ENCODE results near the gene SLC2A6.

SLC2A6 gene

DNA sequence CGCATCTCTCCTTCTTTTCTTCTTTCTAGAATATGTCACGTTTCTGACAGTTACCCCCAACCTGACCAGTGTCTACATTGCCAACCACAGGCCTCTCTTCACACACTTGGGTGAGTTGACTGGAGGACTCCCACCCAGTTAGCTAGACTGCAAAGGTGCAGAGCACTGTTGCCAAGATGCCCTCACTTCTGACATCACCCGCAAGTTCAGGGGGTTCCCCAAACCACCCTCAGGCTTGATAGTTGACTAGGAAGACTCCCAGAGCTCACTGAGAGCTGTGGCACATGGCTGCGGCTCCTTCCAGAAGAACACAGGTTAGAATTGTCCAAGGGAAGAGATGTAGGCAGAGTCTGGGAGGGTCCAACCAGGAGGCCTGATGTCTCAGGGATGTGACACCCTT, 39.6 kb downstream of the SLC2A6 start:
- DNase-seq (ENCODE audit: low spot score in 2 of 2), result no peak

GRCh38 chr9:133437753-133438531, 41.0 kb downstream of the SLC2A6 start:
- DNase-seq (ENCODE audit: low spot score in 2 of 2), result no peak
- Mint-ChIP-seq H3K36me3 (ENCODE audit: insufficient read depth) (peaks cover 2% of the 10 kb centered on the region), H3K4me3 (no peak overlapping the region), H3K27ac (ENCODE audit: low read depth) (no peak overlapping the region), H3K27me3 (no peaks in the 10 kb centered on the region), H3K4me1 (no peaks in the 10 kb centered on the region), H3K9me3 (no peaks in the 10 kb centered on the region)
- ATAC-seq (replicated peaks; ENCODE audit: extremely low read depth, poor library complexity, severe bottlenecking), result no peak

More for the DNA sequence above, 39.6 kb downstream of the SLC2A6 start:
- H3K27me3 Mint-ChIP-seq, result no peaks in the 10 kb centered on the region
- H3K36me3 Mint-ChIP-seq (ENCODE audit: insufficient read depth), result peaks cover 2% of the 10 kb centered on the region
- H3K27ac Mint-ChIP-seq (ENCODE audit: low read depth), result no peak overlapping the region
- no peaks in the 10 kb centered on the region for H3K4me1 Mint-ChIP-seq
- no peak overlapping the region for H3K4me3 Mint-ChIP-seq
- ATAC-seq (replicated peaks; ENCODE audit: extremely low read depth, poor library complexity, severe bottlenecking), result no peak
- H3K9me3 Mint-ChIP-seq, result no peaks in the 10 kb centered on the region

DNA sequence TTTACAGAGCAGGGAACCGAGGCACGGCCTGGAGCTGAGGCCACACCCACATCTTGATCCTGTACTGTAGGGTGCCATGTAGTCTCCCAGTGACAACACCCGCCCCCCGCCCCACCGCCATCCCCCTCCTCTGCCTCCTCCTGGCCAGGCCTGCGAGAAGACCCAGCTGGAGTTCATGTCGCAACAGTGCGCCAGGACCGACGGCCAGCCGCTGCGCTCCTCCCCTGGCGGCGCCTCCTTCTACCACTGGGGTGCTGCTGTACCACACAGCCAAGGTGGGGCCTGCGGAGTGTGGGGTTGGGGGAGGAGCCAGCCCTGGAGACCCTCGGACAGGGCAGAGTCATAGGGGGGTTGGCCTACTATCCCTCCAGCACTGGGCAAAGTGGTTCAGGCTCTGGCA, 42.2 kb downstream of the SLC2A6 start:
- H3K4me3 Mint-ChIP-seq, result no peak overlapping the region
- no peak for ATAC-seq (replicated peaks; ENCODE audit: extremely low read depth, poor library complexity, severe bottlenecking)

DNA sequence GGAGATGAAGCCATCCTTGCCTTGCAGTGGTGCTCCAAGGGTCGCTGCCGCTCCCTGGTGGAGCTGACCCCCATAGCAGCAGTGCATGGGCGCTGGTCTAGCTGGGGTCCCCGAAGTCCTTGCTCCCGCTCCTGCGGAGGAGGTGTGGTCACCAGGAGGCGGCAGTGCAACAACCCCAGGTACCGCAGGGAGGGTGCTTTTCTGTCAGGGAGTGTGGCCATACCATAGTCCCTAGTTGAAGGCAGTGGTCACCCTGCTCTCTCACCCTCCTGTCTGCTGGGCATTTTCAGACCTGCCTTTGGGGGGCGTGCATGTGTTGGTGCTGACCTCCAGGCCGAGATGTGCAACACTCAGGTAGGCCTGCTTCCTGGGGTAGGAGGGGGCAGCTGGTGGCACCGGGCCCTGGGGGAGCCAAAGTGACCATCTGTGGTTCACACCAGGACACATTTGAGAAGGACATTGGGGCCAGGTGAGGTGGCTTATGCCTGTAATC, 45.5 kb downstream of the SLC2A6 start:
- H3K27ac Mint-ChIP-seq (ENCODE audit: low read depth), result no peak overlapping the region

More for the DNA sequence above, 42.2 kb downstream of the SLC2A6 start:
- H3K9me3 Mint-ChIP-seq, result no peaks in the 10 kb centered on the region
- no peak overlapping the region for H3K27ac Mint-ChIP-seq (ENCODE audit: low read depth)
- no peak for DNase-seq (ENCODE audit: low spot score in 2 of 2)
- H3K4me1 Mint-ChIP-seq, result no peaks in the 10 kb centered on the region
- H3K27me3 Mint-ChIP-seq, result no peaks in the 10 kb centered on the region
- H3K36me3 Mint-ChIP-seq (ENCODE audit: insufficient read depth), result peaks cover 2% of the 10 kb centered on the region

GRCh38 chr9:133430244-133430643, 48.7 kb downstream of the SLC2A6 start:
- no peaks in the 10 kb centered on the region for H3K4me1 Mint-ChIP-seq
- H3K9me3 Mint-ChIP-seq, result no peaks in the 10 kb centered on the region
- no peak overlapping the region for H3K27ac Mint-ChIP-seq (ENCODE audit: low read depth)
- DNase-seq (ENCODE audit: low spot score in 2 of 2), result no peak
- ATAC-seq (replicated peaks; ENCODE audit: extremely low read depth, poor library complexity, severe bottlenecking), result no peak
- H3K4me3 Mint-ChIP-seq, result no peak overlapping the region
- peaks cover 29% of the 10 kb centered on the region for H3K27me3 Mint-ChIP-seq
- H3K36me3 Mint-ChIP-seq (ENCODE audit: insufficient read depth), result no peaks in the 10 kb centered on the region

More for the DNA sequence above, 45.5 kb downstream of the SLC2A6 start:
- no peak overlapping the region for H3K4me3 Mint-ChIP-seq
- no peaks in the 10 kb centered on the region for H3K27me3 Mint-ChIP-seq
- no peaks in the 10 kb centered on the region for H3K9me3 Mint-ChIP-seq
- ATAC-seq (replicated peaks; ENCODE audit: extremely low read depth, poor library complexity, severe bottlenecking) (no peak), DNase-seq (ENCODE audit: low spot score in 2 of 2) (no peak)
- no peaks in the 10 kb centered on the region for H3K4me1 Mint-ChIP-seq
- H3K36me3 Mint-ChIP-seq (ENCODE audit: insufficient read depth), result peaks cover 2% of the 10 kb centered on the region

GRCh38 chr9:133429641-133430161, 49.2 kb downstream of the SLC2A6 start:
- peak overlapping the region; percentile 13 for H3K4me3 Mint-ChIP-seq

GRCh38 chr9:133429214-133429613, 49.7 kb downstream of the SLC2A6 start:
- DNase-seq (ENCODE audit: low spot score in 2 of 2) (no peak), ATAC-seq (replicated peaks; ENCODE audit: extremely low read depth, poor library complexity, severe bottlenecking) (no peak)
- peak overlapping the region; percentile 13 for H3K4me3 Mint-ChIP-seq
- no peaks in the 10 kb centered on the region for H3K4me1 Mint-ChIP-seq
- H3K36me3 Mint-ChIP-seq (ENCODE audit: insufficient read depth), result no peaks in the 10 kb centered on the region
- peaks cover 38% of the 10 kb centered on the region for H3K27me3 Mint-ChIP-seq
- no peaks in the 10 kb centered on the region for H3K9me3 Mint-ChIP-seq
- peak overlapping the region; percentile 41 for H3K27ac Mint-ChIP-seq (ENCODE audit: low read depth)

More at GRCh38 chr9:133429641-133430161, 49.2 kb downstream of the SLC2A6 start:
- no peak for DNase-seq (ENCODE audit: low spot score in 2 of 2)
- H3K36me3 Mint-ChIP-seq (ENCODE audit: insufficient read depth), result no peaks in the 10 kb centered on the region
- no peak for ATAC-seq (replicated peaks; ENCODE audit: extremely low read depth, poor library complexity, severe bottlenecking)
- H3K27ac Mint-ChIP-seq (ENCODE audit: low read depth), result peak overlapping the region; percentile 41
- peaks cover 35% of the 10 kb centered on the region for H3K27me3 Mint-ChIP-seq
- no peaks in the 10 kb centered on the region for H3K4me1 Mint-ChIP-seq
- H3K9me3 Mint-ChIP-seq, result no peaks in the 10 kb centered on the region

DNA sequence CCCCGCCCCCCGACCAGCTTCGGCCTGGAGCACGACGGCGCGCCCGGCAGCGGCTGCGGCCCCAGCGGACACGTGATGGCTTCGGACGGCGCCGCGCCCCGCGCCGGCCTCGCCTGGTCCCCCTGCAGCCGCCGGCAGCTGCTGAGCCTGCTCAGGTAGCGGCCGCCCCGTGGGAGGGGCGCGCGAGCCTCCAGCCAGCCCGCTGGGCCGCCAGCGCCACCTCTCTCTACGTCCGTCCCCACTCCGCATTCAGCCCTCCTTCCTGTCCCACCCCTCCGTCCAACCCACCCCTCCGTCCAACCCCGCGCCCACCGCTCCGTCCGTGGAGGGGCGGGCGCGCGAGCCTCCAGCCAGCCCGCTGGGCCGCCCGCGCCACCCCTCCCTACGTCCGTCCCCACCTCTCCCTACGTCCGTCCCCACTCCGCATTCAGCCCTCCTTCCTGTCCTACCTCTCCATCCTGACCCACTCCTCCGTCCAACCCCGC, 50.2 kb downstream of the SLC2A6 start:
- DNase-seq (ENCODE audit: low spot score in 2 of 2), result no peak
- H3K9me3 Mint-ChIP-seq, result no peaks in the 10 kb centered on the region
- H3K4me1 Mint-ChIP-seq, result no peaks in the 10 kb centered on the region
- no peak for ATAC-seq (replicated peaks; ENCODE audit: extremely low read depth, poor library complexity, severe bottlenecking)
- peak overlapping the region; percentile 13 for H3K4me3 Mint-ChIP-seq
- H3K27ac Mint-ChIP-seq (ENCODE audit: low read depth), result no peak overlapping the region
- peaks cover 38% of the 10 kb centered on the region for H3K27me3 Mint-ChIP-seq
- no peaks in the 10 kb centered on the region for H3K36me3 Mint-ChIP-seq (ENCODE audit: insufficient read depth)

DNA sequence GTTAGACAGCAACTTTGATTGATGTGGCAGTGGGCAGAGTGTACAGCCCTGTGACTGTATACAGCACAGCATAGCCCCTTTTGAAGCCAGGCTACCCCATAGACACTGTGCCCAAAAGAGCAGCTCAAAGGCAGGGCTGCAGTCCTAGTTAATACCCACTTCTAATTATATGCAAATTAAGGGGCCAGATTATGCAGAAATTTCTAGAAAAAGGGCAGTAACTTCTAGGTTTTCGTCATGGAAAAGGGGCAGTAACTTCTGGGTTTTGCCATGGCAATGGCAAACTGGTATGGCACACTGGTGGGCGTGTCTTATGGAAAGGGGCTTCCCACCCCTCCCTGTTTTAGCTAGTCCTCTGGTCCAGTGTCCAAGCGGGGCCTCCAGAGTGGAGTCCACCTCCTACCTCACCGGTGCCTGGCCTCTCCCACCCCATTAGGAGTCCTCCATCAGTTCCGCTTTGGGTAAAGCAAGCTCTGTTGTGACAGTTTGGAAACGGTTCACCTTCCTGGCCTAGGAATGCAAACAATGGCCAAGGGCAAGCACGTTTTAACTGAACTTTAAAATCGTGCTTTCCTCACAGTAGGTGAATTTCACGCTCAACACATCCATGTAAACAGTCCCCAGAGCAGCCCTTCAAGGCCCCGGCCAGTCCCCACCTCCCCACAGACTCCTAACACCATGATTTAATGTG, 51.1 kb downstream of the SLC2A6 start:
- Mint-ChIP-seq H3K4me1 (no peaks in the 10 kb centered on the region), H3K27ac (ENCODE audit: low read depth) (no peak overlapping the region), H3K4me3 (no peak overlapping the region), H3K36me3 (ENCODE audit: insufficient read depth) (no peaks in the 10 kb centered on the region), H3K9me3 (no peaks in the 10 kb centered on the region), H3K27me3 (peaks cover 38% of the 10 kb centered on the region)
- ATAC-seq (replicated peaks; ENCODE audit: extremely low read depth, poor library complexity, severe bottlenecking), result no peak
- DNase-seq (ENCODE audit: low spot score in 2 of 2), result no peak

- Mint-ChIP-seq H3K27ac (ENCODE audit: low read depth) (no peak overlapping the region), H3K27me3 (peaks cover 38% of the 10 kb centered on the region), H3K4me3 (no peak overlapping the region), H3K36me3 (ENCODE audit: insufficient read depth) (no peaks in the 10 kb centered on the region), H3K4me1 (peaks cover 7% of the 10 kb centered on the region), H3K9me3 (no peaks in the 10 kb centered on the region)
- DNase-seq (ENCODE audit: low spot score in 2 of 2), result no peak
- no peak for ATAC-seq (replicated peaks; ENCODE audit: extremely low read depth, poor library complexity, severe bottlenecking)
These were observed 52.9 kb downstream of the SLC2A6 start for GRCh38 chr9:133426011-133426410.

- Mint-ChIP-seq H3K4me3 (no peak overlapping the region), H3K9me3 (no peaks in the 10 kb centered on the region), H3K4me1 (peaks cover 7% of the 10 kb centered on the region), H3K36me3 (ENCODE audit: insufficient read depth) (no peaks in the 10 kb centered on the region), H3K27me3 (peaks cover 38% of the 10 kb centered on the region), H3K27ac (ENCODE audit: low read depth) (no peak overlapping the region)
- ATAC-seq (replicated peaks; ENCODE audit: extremely low read depth, poor library complexity, severe bottlenecking) (no peak), DNase-seq (ENCODE audit: low spot score in 2 of 2) (no peak)
These were observed 53.8 kb downstream of the SLC2A6 start for GRCh38 chr9:133425049-133425632.

DNA sequence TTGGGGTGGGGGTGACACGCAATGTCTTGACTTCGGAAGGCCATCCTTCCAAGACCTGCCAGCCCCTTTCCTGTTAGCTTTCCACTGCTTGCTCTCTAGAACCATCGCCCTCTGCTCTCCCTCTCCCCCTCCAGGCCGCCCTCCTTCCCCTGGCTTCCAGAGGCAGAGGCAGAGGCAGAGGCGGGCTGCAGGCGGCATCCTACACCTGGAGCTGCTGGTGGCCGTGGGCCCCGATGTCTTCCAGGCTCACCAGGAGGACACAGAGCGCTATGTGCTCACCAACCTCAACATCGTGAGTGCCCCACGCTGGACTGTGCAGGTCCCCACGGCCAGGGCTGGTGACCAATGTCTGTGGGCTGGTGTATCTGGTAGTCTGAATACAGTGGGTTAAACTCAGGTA, 54.7 kb downstream of the SLC2A6 start:
- DNase-seq (ENCODE audit: low spot score in 2 of 2) (no peak), ATAC-seq (replicated peaks; ENCODE audit: extremely low read depth, poor library complexity, severe bottlenecking) (no peak)
- H3K27me3 Mint-ChIP-seq, result peaks cover 38% of the 10 kb centered on the region
- H3K4me3 Mint-ChIP-seq, result no peak overlapping the region
- no peaks in the 10 kb centered on the region for H3K36me3 Mint-ChIP-seq (ENCODE audit: insufficient read depth)
- peaks cover 12% of the 10 kb centered on the region for H3K4me1 Mint-ChIP-seq
- H3K27ac Mint-ChIP-seq (ENCODE audit: low read depth), result no peak overlapping the region
- no peaks in the 10 kb centered on the region for H3K9me3 Mint-ChIP-seq
